BLaER1 (cell line): ENCODE measurements around the gene CADM2.

Experiments used
- H3K27ac ChIP-seq: shearing (Covaris generic); formaldehyde crosslinking; 2 replicates; pipeline ENCODE4 v1.8.1; 2022
- H3K27me3 ChIP-seq: shearing (Covaris generic); formaldehyde crosslinking; 2 replicates; pipeline ENCODE4 v1.8.1; 2022
- H3K36me3 ChIP-seq: shearing (Covaris generic); formaldehyde crosslinking; 2 replicates; pipeline ENCODE4 v1.8.1; 2022
- H3K4me1 ChIP-seq: shearing (Covaris generic); formaldehyde crosslinking; 2 replicates; pipeline ENCODE4 v1.8.1; 2022
- H3K4me2 ChIP-seq: shearing (Covaris generic); formaldehyde crosslinking; 2 replicates; pipeline ENCODE4 v1.8.1; 2022
- H3K4me3 ChIP-seq: shearing (Covaris generic); formaldehyde crosslinking; 2 replicates; pipeline ENCODE4 v1.8.1; 2022
- H3K9ac ChIP-seq: shearing (Covaris generic); formaldehyde crosslinking; 2 replicates; pipeline ENCODE4 v1.8.1; 2022
- H3K9me3 ChIP-seq: shearing (Covaris generic); formaldehyde crosslinking; 2 replicates; pipeline ENCODE4 v1.8.1; 2022
- H4K20me1 ChIP-seq: shearing (Covaris generic); formaldehyde crosslinking; 2 replicates; pipeline ENCODE4 v1.8.1; 2022
- Cebpa-rat ChIP-seq: shearing (Covaris generic); IDR thresholded peaks from 2 replicates; pipeline ENCODE4 v1.8.1; 2022

CADM2 gene

DNA sequence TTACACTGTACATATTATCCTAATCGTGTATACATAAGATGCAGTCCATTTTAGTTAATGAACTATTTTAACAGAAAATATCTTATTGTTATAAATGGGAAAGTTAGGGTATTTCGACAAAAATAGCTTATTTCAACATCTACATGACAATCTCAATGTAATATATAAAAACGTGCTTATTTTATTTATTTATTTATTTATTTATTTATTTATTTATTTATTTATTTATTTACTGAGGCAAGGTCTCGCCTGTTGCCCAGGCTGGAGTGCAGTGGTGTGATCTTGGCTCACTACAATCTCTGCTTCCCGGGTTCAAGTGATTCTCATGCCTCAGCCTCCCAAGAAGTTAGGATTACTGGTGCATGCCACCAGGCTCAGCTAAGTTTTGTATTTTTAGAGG lies 614.2 kb downstream of the CADM2 start:
- no peaks in the 10 kb centered on the region for H3K4me1 ChIP-seq

DNA sequence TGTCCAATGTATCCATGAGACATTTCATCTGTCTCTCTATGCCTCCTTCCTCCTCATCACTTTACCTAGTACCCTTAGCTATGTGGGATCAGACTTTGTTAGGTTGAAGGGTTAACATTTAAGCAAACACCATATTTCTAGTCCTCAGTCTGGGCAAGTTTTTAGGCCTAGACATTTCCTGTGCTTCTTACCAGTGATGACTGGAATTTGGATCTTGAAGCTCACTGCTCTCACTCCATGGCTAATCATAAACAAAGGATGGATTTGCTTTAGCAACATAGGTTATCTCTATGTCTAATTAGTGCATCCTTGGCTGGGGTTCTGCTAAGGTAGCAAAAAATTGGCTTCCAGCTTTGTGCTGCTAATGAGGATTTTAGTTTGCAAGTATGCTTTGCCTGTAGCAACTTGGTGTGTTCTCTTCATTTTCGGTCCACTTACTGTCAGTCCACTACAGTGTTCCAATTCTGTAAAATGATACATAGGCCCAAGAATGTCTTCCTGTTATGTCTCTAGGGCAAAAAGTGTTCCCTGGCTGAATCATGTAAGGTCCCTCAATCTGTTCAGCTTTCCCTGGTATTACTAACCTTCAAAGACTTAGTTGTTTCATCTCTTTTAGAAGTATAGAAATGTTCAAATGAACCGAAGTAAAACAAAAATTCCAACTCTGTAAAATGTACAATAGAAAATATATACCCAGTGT lies 615.4 kb downstream of the CADM2 start:
- H4K20me1 ChIP-seq, result no peaks in the 10 kb centered on the region
- no peaks in the 10 kb centered on the region for H3K36me3 ChIP-seq
- H3K9ac ChIP-seq, result no peak overlapping the region
- H3K27me3 ChIP-seq, result no peaks in the 10 kb centered on the region
- H3K4me3 ChIP-seq, result no peak overlapping the region
- H3K27ac ChIP-seq, result no peak overlapping the region
- no peak overlapping the region for H3K4me2 ChIP-seq
- H3K9me3 ChIP-seq, result no peaks in the 10 kb centered on the region
- TF ChIP-seq Cebpa-rat, result no peak
- no peaks in the 10 kb centered on the region for H3K4me1 ChIP-seq

More for the DNA sequence above, 614.2 kb downstream of the CADM2 start:
- no peak overlapping the region for H3K4me2 ChIP-seq
- no peak overlapping the region for H3K9ac ChIP-seq
- H3K27ac ChIP-seq, result no peak overlapping the region
- no peak for TF ChIP-seq Cebpa-rat
- H3K9me3 ChIP-seq, result no peaks in the 10 kb centered on the region
- H4K20me1 ChIP-seq, result no peaks in the 10 kb centered on the region
- H3K27me3 ChIP-seq, result no peaks in the 10 kb centered on the region
- no peak overlapping the region for H3K4me3 ChIP-seq
- H3K36me3 ChIP-seq, result no peaks in the 10 kb centered on the region

DNA sequence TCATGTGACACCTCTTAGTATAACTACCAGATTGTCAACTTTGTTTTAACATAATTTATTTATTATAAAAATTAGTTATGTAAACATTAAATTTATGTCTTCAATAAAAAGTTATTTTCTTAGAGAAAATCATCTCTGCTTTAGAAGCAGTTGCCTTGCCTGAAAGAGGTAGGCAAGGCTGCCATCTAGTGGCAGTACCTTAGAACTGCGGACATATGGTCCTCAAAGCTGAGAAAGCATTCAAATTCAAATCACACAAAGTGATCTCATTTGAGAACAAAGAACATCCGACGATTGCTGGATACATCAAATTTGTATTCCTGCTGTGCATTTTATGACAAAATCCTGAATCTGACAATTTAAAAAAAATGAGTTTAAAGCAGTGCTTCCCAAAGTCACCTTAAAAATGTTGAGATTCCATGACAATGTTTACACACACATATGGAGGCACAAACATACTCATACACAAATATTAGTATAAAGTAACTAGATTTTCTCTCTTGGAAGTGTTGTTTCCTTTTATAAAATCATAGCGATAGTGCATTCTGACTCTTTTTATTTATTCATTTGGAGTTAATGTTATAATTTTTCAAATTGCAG lies 617.4 kb downstream of the CADM2 start:
- no peak overlapping the region for H3K4me3 ChIP-seq

DNA sequence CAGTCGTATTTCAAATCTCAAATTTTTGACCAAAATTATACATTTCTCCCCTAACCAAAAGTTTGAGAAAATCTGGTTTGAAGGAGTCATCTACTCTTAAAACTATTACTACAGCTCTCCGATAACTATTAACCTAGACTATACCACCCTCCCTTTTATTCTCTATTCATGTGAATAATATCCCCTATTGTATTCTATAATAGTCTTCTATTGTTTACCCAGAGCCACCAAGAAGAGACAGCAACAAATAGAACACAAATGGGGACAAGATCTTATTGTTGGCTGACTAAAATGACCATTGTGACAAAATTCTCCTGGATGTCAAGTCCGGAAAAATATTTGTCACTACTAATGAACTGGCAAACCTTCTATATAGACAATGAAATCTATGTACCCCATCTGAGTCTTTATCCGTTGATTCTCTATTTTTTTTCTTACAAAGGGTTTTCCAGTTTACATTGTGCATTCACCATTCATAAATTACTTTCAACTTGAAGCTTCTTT lies 618.0 kb downstream of the CADM2 start:
- H4K20me1 ChIP-seq, result no peaks in the 10 kb centered on the region
- H3K36me3 ChIP-seq, result no peaks in the 10 kb centered on the region
- H3K4me2 ChIP-seq, result no peak overlapping the region
- H3K9me3 ChIP-seq, result no peaks in the 10 kb centered on the region
- H3K4me3 ChIP-seq, result no peak overlapping the region
- no peak overlapping the region for H3K9ac ChIP-seq
- no peak overlapping the region for H3K27ac ChIP-seq
- TF ChIP-seq Cebpa-rat, result no peak
- no peaks in the 10 kb centered on the region for H3K4me1 ChIP-seq
- no peaks in the 10 kb centered on the region for H3K27me3 ChIP-seq

More for the DNA sequence above, 617.4 kb downstream of the CADM2 start:
- Histone ChIP-seq H3K4me1 (no peaks in the 10 kb centered on the region), H3K9me3 (no peaks in the 10 kb centered on the region), H3K27me3 (no peaks in the 10 kb centered on the region), H4K20me1 (no peaks in the 10 kb centered on the region), H3K36me3 (no peaks in the 10 kb centered on the region), H3K9ac (no peak overlapping the region), H3K4me2 (no peak overlapping the region), H3K27ac (no peak overlapping the region)
- no peak for TF ChIP-seq Cebpa-rat

DNA sequence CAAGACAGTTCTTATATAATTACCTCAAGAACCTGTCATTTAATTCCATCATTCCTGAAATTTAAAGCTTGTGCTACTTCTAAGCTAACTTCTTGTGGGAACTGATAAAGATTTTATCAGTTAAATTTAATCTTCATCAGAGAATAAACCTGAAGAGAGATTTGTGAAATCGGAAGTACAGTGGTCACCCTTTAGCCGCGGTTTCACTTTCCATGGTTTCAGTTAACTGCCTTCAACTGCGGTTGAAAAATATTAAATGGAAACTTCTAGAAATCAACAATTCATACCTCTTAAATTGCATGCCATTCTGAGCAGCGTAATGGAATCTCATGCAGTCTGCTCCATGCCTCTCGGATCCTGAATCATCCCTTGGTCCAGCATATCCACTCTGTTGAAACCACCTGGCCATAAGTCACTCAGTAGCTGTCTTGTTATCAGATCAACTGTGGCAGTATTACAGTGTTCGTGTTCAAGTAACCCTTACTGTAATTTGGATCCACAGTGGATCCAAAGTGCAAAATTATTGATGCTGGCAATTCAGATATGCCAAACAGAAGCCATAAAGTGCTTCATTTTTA lies 626.1 kb downstream of the CADM2 start:
- H3K27me3 ChIP-seq, result no peaks in the 10 kb centered on the region
- peak overlapping the region; percentile 43 for H3K4me2 ChIP-seq
- no peaks in the 10 kb centered on the region for H3K9me3 ChIP-seq
- no peaks in the 10 kb centered on the region for H4K20me1 ChIP-seq
- H3K27ac ChIP-seq, result no peak overlapping the region
- H3K9ac ChIP-seq, result no peak overlapping the region
- H3K4me1 ChIP-seq, result peaks cover 32% of the 10 kb centered on the region
- TF ChIP-seq Cebpa-rat, result no peak
- no peak overlapping the region for H3K4me3 ChIP-seq
- H3K36me3 ChIP-seq, result no peaks in the 10 kb centered on the region

DNA sequence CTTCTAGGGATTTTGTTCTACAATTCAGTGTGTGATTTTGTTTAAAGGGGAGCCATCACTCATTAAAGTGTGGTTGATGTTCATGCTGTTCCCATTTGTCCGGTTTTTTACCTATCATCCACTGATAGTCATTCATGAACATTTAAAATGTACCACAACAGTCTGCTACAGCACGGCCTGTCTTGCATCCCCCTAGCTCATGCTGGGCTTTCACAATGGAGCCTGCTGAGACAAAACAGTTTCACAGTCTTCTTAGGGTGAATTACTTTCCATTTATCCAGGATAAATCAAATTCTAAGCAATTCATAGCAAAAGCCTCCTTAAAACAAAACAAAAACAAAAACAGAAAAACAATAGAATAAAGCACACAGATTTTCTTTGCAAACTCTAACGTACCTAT lies 627.2 kb downstream of the CADM2 start:
- Histone ChIP-seq H3K9me3 (no peaks in the 10 kb centered on the region), H3K4me2 (no peak overlapping the region), H3K4me3 (no peak overlapping the region), H3K4me1 (peaks cover 32% of the 10 kb centered on the region), H3K36me3 (no peaks in the 10 kb centered on the region), H3K27ac (no peak overlapping the region), H3K9ac (no peak overlapping the region), H4K20me1 (no peaks in the 10 kb centered on the region), H3K27me3 (no peaks in the 10 kb centered on the region)
- TF ChIP-seq Cebpa-rat, result no peak

DNA sequence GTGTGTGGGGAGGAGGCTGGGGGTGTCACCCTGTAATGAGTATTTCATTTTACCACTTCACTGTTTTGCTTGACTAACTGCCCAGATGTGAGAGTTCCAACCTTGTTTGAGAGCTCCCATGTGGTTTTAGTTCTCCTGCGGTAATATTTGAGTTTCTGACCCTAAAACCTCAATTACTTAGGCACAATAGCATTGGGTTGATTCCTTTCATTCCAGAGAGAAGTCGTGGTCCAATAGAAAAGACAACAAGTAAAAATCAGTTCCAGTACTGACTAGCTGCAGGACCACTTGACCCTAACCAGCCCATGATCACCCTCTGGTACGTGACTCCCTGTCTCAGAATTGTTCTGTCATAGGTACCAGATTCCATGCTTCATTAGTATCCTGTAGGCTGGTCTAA lies 630.4 kb downstream of the CADM2 start:
- H3K4me3 ChIP-seq, result no peak overlapping the region
- no peaks in the 10 kb centered on the region for H4K20me1 ChIP-seq
- no peaks in the 10 kb centered on the region for H3K27me3 ChIP-seq
- no peak overlapping the region for H3K27ac ChIP-seq
- H3K9ac ChIP-seq, result no peak overlapping the region
- H3K36me3 ChIP-seq, result no peaks in the 10 kb centered on the region
- TF ChIP-seq Cebpa-rat, result no peak
- peaks cover 29% of the 10 kb centered on the region for H3K4me1 ChIP-seq
- no peaks in the 10 kb centered on the region for H3K9me3 ChIP-seq
- peak overlapping the region; percentile 48 for H3K4me2 ChIP-seq

DNA sequence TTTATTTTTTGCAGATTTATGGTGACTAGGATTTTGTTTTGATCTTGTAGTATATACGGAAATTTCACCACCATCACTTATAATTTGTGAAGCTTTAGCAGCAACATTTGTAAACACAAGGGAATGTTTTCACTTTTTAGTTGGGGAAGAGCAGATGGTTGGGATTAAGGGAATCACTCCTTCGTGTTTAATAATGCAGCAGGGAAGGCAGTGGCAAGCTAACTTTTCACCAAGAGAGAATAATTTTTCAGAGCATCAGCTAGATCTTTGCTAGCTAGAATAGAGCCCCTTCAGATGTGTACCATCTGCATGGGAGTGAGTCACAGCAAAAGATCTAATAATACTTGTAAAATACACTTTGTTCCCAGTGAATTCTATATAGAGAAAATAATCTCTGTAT lies 632.7 kb downstream of the CADM2 start:
- Histone ChIP-seq H3K27ac (no peak overlapping the region), H3K27me3 (no peaks in the 10 kb centered on the region), H3K4me3 (no peak overlapping the region), H3K9me3 (no peaks in the 10 kb centered on the region), H3K4me1 (peaks cover 14% of the 10 kb centered on the region), H3K9ac (no peak overlapping the region), H4K20me1 (no peaks in the 10 kb centered on the region), H3K4me2 (no peak overlapping the region), H3K36me3 (no peaks in the 10 kb centered on the region)
- no peak for TF ChIP-seq Cebpa-rat

DNA sequence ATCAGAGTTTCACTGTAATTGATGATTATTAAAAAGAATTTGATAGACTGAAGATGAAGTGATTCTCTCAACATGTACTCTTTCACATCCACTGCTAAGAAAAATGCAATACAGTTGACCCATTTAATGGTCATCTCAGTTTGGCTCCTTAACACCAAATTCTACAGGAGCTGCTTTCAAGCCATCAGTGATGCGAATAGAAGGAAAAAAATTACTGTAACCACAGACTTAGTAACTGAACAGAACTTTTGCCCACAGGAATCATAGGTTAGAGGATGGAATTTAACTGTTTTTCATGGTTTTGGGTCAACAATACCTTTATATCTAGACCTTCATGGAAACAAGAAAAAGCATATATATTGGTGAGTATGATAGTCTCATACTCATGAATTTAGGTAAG lies 633.5 kb downstream of the CADM2 start:
- no peak for TF ChIP-seq Cebpa-rat
- Histone ChIP-seq H3K4me3 (no peak overlapping the region), H4K20me1 (no peaks in the 10 kb centered on the region), H3K9me3 (no peaks in the 10 kb centered on the region), H3K27ac (no peak overlapping the region), H3K4me2 (no peak overlapping the region), H3K4me1 (peaks cover 14% of the 10 kb centered on the region), H3K27me3 (no peaks in the 10 kb centered on the region), H3K9ac (no peak overlapping the region), H3K36me3 (no peaks in the 10 kb centered on the region)

DNA sequence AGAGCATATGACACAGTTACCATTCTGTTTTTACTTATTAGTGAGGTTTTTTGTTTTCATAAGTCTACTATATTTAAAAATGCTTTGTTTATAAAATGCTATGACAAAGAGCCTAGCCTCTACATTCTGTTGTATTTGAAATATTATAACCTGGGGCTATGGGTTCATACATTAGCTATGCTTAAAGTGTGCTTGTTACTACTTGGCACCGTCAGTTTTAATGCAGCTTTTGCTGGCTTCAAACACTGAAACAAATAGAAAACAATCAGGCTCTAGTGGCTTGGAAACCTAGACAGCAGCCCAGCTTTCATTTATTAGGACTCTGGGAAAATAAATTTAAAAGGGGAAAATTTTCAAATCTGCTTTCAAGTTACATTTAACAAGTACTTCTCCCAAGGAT lies 635.9 kb downstream of the CADM2 start:
- H3K4me1 ChIP-seq, result no peaks in the 10 kb centered on the region
- TF ChIP-seq Cebpa-rat, result no peak
- no peak overlapping the region for H3K4me3 ChIP-seq
- H4K20me1 ChIP-seq, result no peaks in the 10 kb centered on the region
- H3K27ac ChIP-seq, result no peak overlapping the region
- H3K36me3 ChIP-seq, result no peaks in the 10 kb centered on the region
- no peaks in the 10 kb centered on the region for H3K9me3 ChIP-seq
- no peaks in the 10 kb centered on the region for H3K27me3 ChIP-seq
- no peak overlapping the region for H3K9ac ChIP-seq
- H3K4me2 ChIP-seq, result no peak overlapping the region
